GM19023 (cell line): Measurements from ENCODE around the gene NRIP2.
"Not testable (repeated sequence)": the region's sequence is repeated elsewhere in the genome, so short reads cannot be mapped to it uniquely, and the experiment has no call there.

Experiments used
- ATAC-seq: cut with Tn5 transposase; IDR thresholded peaks from one replicate; pipeline ENCODE4 v1.9.1; 2021; ENCODE audit warnings: mild to moderate bottlenecking, moderate library complexity; ENCODE audit not compliant: unreplicated experiment

NRIP2 gene

DNA sequence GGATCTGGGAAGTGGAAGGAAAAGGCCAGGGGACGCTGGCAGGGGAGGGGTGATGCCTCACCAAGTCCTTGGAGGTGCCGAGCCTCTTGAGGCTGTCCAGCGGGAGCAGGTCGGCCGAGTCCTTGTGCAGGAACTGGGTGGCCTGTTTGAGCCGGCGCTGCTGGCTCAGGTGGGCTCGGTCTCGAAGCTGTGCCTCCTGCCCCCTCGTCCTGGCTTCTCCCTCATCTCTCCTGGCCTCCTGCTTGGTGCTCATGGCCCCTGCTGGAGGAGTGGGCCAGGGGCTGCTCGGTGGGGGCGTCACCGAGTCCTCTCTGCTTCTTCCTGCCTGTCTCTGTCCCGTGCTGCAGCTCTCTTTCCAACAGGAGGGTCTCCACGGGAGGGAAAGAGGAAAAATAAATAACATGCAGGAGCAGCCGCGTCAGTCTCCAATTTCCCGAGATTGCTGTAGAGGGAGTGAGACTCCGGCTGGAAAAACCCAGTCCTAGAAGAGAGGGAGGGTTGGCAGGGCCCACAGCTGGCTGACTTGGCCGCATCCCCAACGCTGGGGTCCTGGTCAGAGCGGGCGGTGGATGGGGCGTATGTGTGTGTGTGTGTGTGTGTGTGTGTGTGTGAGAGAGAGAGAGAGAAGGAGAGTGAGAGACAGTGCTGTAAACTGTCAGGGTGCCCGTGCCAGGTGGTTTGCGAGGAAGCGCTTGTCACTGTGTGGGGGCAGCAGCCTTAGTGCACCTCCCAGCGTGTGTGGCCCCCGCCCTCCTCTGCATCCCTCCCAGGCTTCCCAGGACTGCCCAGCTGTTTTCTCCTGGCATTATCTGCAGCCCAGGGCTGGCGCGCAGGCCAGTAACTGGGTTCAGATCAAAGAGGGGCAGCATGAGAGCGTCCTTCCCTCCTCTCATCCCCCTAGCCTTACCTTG lies at the start of gene NRIP2:
TSS of gene NRIP2 (minus strand) at position 455 of the 911 bp plus-strand sequence. CDS start at position 403, 52 bp downstream.
- ATAC-seq = no peak

DNA sequence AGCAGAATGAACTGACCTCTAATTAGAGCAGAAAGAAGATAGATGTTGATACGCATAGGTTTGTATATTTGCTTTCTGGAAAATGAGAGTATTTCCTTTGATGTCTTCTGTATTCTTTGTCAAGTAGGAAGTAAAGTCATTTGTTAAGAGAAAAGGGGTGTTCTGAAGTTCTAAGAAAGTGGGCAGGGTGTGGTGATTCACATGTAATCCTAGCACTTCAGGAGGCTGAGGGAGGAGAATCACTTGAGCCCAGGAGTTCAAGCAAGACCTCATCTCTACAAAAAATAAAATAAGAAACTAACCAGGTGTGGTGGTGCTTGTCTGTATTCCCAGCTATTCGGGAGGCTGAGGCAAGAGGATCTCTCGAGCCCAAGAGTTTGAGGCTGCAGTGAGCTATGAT lies 45.0 kb upstream of the NRIP2 start:
- no peak for ATAC-seq

- ATAC-seq = no peak
Measured at GRCh38 chr12:2877953-2878732, 43.3 kb upstream of the NRIP2 start.

GRCh38 chr12:2877047-2877952 lies 42.5 kb upstream of the NRIP2 start, which contains the start of the genes FOXM1 and RHNO1:
Gene FOXM1, minus strand, starts transcription at chr12:2877174. Its CDS starts 2,696 bp downstream, at chr12:2874478.
Gene RHNO1, plus strand, starts transcription at chr12:2877223. Its CDS starts 8,144 bp downstream, at chr12:2885367.
- peak; percentile 83 for ATAC-seq

GRCh38 chr12:2876431-2877046 lies 41.7 kb upstream of the NRIP2 start:
- peak; percentile 47 for ATAC-seq

DNA sequence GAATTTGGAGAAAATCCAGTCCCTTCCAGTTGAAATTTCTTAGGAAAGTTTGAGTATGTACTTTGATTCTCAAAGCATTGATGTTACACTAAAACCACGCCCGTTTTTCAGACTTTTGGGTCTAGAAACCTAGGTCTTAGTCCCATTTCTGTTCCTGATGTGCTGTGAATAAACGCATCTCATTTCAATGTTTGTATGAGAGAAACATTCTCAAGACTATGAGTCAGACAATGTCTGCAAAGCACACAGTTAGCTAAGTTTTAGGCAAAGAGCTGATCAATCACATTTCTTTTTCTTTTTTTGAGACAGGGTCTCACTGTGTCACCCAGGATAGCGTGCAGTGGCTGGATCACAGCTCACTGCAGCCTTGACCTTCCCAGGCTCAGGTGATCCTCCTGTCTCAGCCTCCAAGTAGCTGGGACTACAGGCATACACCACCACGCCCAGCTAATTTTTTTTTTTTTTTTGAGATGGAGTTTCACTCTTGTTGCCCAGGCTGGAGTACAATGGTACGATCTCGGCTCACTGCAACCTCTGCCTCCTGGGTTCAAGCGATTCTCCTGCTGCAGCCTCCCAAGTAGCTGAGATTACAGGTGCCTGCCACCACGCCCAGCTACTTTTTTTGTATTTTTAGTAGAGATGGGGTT lies 34.3 kb upstream of the NRIP2 start:
- ATAC-seq = not testable (repeated sequence)

DNA sequence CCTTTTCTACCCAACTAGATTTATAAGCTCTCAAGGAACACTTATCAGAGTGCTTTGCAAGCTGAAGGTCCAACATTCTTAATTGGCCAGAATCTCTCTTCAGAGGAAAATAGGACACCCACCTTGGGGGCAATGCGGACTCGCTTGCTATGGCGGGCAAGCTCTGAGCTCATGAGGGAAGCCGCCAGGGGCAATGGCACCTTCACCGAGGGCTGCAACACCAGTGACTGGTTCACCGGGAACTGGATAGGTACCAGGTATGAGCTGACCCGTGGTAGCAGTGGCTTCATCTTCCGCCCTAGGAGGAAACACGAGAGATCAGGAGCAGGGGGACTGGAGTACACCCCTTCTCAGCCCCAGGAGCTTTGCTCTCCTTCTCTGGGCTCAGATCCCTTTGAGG lies 29.4 kb upstream of the NRIP2 start:
- ATAC-seq = no peak

DNA sequence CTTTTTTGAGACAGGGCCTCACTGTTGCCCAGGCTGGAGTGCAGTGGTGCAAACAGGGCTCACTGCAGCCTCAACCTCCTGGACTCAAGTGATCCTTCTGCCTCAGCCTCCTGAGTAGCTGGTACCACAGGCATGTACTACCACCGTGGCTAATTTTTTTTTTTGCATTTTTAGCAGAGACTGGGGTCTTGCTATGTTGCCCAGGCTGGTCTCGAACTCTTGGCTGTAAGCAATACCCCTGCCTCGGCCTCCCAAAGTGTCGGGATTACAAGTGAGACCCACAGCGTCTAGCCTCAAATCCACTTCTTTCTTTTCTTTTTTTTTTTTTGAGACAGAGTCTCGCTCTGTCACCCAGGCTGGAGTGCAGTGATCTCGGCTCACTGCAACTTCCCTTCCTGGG lies 28.6 kb upstream of the NRIP2 start:
- not testable (repeated sequence) for ATAC-seq

GRCh38 chr12:2862876-2863275 lies 28.0 kb upstream of the NRIP2 start:
- ATAC-seq = no peak

DNA sequence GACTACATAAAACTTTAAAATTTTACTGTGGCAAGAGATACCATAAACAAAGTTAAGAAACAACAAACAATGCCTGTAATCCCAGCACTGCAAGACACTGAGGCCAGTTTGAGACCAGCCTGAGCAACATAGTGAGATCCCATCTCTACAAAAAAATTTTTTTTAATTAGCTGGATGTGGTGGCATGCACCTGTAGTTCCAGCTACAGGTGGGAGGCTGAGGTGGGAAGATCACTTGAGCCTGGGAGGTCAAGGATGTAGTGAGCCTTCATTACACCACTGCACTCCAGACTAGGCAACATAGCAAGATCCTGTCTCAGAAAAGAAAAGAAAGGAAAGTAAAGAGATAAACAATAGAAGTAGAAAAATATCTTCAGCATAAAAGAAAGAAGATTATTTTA lies 25.3 kb upstream of the NRIP2 start:
- no peak for ATAC-seq

GRCh38 chr12:2858944-2859421 lies 24.1 kb upstream of the NRIP2 start:
- ATAC-seq = no peak

DNA sequence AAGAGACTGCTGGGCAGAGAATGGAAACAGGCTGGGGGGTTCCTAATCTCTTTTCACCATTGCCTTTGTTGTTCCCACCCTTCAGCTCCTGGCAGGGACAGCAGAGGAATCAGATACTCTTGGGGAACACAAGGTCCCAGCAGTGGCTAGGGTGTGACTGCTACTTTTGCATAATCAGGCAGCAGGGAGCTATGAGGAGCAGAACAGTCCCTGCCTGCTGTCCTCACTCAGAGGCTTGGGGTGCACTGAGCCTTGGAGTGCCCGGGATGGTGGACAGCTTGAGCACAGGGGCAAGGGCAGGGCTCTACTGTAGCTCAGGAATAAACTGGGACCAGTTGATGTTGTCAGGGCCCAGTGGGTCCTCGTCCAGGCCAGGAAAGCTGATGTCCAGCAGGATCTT lies 23.5 kb upstream of the NRIP2 start:
- ATAC-seq = no peak

DNA sequence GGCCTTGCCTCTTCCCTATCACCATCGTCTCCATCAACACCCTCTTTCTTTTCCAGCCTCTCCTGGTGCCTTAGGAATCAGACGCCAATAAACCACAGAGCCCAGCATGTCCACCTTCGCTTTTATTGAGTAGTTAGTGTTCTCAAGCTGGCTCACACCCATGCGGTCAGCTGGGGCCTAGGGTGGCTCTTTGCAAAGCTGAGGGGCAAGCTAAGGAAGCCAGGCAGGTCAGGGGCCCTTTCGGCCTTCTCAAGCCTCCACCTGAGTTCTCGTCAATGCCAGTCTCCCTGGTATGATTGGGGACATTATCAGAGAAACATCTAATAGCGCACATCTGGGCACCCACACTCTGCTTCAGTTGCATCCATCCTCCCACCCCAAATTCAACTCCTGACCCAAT lies 22.7 kb upstream of the NRIP2 start:
- ATAC-seq = no peak

- no peak for ATAC-seq
Measured at GRCh38 chr12:2857021-2857431, 22.2 kb upstream of the NRIP2 start, which contains the start of gene TEX52. Gene TEX52, minus strand, starts transcription at chr12:2857039. Its CDS starts 13 bp downstream, at chr12:2857026.

- no peak for ATAC-seq
Measured at GRCh38 chr12:2856051-2856450, 21.2 kb upstream of the NRIP2 start.

- ATAC-seq = no peak
Measured at GRCh38 chr12:2855546-2855945, 20.7 kb upstream of the NRIP2 start.

- ATAC-seq = no peak
Measured at GRCh38 chr12:2854669-2855453, 20.0 kb upstream of the NRIP2 start.

DNA sequence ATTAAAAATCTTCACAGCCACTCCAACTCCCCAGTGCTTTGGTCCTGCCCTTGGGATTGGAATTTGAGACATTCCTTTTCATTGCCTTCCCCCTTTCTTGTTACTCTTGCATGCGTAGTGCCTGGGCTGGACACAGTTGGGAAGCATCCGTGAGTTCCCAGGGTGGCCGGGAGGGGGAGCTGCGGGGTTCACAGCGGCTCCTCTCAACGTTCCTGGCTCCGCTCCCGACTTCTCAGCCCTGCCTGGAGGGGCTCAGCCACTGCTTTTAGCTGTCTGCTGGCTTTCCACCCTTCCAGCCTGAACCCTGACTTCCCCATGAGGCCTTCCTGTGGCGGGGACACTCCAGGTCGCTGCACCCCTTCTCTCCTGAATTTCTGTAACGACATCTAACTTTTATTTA lies 18.8 kb upstream of the NRIP2 start:
- ATAC-seq = no peak

DNA sequence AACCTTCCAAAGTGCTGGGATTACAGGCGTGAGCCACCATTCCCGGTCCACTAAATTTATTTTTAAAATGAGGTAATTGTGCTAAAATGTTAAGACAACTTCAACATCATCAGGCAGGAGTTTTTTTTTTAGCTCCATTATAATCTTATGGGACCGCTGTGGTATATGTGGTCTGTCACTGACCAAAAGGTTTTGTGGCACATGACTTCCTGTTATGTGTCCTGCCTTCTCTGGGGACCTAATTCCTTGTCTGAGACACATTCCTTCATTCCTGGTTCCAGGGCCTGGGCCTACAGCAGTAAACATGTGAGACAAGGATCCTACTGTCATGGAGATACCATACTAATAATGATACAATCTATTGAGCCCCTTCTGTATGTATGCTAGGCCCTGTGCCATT lies 17.1 kb upstream of the NRIP2 start:
- no peak for ATAC-seq
